GM21786 (cell line): ENCODE measurements around the gene CDH13.

Source experiments
- ATAC-seq: cut with Tn5 transposase; IDR thresholded peaks from one replicate; pipeline ENCODE4 v1.9.1; 2021; ENCODE audit not compliant: unreplicated experiment

CDH13 gene

DNA sequence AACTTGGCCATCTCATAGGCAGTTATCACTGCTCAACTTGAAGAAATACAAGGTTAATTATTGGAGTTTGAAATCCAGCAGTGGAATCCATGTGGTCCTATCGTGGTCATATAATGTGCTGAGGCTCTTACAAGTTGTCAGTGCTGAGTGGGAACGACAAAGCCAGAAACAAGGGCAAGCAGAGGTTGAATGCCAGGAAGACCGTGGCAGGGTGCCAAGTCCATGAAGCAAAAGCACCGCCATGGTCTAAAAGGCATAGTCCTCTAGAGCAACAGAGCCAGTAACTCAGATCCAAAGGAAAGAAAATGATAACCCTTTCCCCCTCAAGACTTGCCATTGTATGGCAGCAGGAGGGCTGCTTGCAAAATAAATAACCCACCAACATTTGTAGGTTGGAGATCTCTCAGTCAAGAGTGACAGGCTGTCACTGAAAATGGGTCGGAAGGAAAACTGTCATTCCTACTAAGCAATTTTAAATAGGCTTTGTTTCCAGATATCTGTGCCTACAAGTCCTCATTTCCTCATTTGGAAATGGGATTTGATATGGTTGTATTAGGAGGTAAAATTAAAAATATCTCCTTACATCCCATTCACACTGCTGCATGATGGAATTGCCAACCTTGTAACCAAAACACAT is 1144.7 kb downstream of the CDH13 start:
- ATAC-seq, result no peak

DNA sequence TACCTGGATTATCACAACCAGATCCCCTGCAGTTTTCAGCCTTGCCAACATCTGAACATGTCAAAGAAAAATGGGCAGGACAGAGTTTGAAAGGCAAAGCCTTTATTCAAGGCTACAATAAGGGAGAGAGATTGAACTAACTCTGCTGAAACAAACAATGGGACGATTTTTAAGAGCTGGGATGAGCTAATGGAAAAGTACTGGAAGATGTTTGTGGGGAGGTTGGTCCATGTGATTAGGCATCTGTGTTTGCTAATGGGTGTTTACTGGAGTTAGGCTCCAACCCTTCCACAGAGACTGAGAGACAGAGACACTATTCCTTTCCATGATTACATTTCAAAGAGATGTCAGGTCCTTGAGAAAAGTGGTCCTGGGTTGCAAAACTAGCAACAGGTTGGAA is 1146.0 kb downstream of the CDH13 start:
- no peak for ATAC-seq

DNA sequence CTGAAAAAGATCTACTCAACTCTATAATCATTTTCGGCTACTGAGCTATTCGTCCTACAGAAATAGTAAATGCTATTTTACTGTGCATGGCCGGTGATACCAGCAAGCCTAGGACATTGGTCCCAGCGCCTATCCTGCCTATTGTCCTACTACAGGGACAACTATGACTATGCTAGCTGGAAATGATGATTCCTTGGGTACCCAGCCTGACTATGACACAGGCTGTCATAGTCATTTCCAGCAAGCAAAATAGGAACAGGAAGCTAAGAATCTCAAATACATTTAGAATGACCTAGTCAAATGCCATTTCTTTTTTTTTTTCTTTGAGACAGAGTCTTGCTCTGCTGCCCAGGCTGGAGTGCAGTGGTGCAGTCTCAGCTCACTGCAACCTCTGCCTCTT is 1147.3 kb downstream of the CDH13 start:
- ATAC-seq, result no peak

DNA sequence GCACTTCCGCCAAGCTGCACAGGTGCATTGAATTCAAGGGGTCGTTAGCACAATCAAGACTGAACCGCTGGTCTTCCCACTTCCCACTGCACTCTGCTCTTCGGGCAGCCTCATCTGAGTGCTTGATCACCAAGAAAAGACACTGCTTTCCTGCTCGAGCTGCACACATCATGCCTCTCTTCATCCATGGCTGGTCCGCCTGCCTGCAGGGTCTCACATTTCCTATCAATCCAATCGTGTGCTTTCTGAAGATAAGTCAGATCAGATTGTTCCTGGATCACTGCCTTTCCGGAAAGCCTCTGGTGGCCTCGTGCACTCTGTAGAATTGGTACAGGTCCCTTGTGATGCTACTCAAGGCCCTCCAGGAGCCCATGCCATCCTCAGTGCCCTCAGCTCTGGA is 1150.2 kb downstream of the CDH13 start:
- ATAC-seq, result no peak

DNA sequence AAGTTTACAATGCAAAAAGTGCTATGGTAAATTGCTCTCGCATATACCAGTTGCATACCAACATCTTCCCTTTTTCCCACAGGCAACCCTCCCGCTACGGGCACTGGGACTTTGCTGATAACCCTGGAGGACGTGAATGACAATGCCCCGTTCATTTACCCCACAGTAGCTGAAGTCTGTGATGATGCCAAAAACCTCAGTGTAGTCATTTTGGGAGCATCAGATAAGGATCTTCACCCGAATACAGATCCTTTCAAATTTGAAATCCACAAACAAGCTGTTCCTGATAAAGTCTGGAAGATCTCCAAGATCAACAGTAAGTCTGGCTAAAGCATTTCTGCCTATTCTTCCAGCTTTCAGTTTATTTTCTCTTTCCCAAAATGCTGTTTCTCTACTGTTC is 1153.1 kb downstream of the CDH13 start:
- ATAC-seq, result no peak

DNA sequence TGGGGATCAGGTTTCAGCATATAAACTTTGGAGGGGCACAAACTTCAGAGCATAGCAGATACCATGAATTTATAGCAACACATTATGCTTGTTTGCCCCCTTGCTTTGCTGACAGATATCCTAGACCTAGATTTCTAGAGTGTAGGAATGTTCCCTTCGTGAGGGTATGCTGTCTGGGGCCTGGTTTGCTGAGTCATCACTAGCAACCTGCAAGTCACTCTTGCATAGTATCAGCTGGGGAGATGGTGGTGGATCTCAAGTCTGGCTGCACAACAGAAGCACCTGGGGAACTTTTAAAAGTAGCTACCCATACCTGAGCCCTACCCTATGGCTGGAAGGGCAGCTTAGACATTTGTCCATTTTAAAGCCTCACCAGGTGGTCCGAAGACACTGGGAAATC is 1158.7 kb downstream of the CDH13 start:
- no peak for ATAC-seq

DNA sequence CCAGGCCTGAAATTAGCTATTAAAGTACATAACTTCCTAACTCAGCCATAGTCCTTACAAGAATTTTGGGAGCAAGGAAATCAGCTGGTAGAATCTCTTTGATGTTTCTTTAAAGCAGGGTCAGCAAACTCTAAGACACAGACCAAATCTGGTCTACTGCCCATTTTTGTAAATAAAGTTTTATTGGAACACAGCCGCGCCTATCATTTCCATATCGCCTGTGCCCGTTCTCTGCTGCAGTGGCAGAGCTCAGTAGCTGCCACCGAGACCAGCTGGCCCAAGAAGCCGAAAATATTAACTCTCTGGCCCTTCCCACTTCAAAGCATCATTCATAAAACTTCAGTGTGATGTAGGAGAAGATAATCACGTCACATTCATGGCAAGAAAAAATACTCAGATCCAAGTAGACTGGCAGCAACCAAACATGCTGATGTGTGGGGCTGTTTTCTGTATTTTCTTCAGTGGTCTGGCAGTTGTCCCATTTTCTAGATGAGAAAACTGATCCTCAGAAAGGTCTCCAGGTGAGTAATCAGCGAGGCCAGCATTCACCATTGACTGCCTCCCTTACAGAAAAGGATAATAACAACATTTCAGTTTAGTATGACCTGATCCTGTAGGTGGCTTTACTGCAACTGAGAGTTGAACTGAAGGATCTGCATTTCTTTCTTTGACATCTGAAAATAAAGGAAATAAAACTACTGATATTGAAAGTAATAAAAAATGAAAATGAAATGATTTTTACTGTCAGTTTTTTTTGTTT is 1163.1 kb downstream of the CDH13 start:
- ATAC-seq, result no peak

DNA sequence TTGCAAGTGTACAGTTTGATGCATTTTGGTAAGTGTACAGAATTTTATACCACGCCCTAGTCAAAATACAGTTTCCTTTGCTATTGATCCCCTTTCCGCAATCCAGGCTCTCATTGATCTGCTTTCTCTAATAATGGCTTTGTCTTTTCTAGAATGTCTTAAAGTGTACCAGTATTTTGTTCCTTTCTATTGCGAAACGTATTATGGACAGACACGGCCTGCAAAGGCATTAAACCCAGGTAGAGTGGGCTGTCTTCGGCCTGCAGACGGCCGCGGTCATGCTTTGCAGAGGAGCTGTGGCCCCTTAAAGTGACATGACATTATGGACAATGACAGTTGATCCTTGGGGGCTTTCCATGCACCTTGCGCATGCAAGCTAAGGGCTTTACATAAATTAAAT is 1165.1 kb downstream of the CDH13 start:
- ATAC-seq, result no peak

DNA sequence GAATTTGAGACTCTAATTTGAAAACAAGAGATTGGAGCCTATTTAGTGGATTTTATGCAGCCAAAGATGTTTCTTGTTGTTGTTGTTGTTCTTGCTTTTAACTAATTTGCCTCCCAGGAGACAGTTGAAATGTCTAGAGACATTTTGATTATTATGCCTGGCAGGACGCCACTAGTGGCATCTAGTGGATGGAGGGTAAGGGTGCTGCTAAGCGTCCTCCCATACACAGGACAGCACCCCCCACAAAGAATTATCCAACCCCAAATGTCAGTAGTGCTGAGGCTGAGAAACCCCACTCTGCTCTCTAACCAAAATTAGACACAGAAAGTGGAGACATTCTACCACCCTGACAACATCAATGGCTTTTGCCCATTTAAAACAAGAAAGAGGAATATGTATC is 1165.6 kb downstream of the CDH13 start:
- no peak for ATAC-seq

DNA sequence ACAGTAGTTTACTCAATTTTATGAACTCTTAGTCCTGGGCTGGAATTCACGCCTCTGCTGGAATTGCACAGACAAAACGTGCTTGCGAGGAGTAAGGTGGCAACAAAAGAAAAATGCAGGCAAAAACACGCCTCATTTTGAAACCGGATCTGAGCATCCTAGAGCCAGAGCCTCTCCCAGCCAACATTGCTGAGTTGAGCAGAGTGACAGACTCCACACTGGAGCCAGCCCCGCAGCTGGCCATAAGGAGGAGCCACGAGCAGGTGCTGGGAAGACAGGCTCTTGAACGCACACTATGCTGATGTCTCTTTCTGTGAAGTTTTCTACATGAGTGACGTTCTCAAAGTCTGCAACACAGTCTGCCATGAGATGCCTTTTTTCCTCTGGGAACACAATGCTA is 1166.4 kb downstream of the CDH13 start:
- no peak for ATAC-seq

DNA sequence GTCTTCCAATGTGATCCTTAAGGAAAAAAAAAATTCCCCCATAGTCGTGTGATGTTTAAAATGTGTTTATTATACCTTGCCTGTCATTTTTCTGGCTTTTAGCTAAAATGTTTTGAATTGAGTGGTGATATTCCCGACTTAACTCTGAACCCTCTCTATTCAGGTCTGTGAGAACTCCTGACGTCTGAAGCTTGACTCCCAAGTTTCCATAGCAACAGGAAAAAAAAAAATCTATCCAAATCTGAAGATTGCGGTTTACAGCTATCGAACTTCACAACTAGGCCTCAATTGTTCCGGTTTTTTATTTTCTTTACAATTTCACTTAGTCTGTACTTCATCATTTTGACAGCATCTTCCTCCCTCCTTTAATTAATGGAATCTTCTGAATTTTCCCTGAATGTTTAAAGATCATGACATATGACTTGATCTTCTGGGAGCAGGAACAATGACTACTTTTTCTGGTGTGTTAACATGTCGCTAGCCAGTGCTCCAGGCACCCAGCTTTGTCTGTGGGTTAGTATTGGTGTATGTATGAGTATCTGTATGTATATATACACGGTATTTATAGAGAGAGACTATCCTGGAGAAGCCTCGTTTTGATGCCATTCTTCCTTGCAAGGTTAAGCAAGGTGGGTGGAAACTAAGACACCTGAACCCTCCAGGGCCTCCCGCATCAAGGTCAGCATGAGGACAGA is 1168.2 kb downstream of the CDH13 start:
- no peak for ATAC-seq

DNA sequence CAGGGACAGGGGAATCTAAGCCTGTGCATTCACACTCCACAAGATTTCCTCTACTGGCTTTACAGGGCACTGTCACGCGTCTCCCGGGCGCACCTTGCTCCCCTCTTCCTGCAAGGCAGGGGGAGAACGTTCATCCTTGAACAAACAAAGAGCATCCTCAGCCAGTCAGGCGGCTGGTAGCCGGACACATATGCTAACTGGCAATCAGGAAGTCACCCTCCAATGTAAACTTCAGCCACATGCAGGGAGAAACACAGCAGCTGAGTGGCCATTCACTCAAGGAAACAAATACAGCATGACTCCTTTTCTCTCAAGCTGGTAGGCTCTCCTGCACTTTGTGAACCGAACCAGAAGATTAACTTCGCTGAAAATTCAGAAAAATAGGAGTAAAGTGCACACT is 1170.2 kb downstream of the CDH13 start:
- no peak for ATAC-seq

DNA sequence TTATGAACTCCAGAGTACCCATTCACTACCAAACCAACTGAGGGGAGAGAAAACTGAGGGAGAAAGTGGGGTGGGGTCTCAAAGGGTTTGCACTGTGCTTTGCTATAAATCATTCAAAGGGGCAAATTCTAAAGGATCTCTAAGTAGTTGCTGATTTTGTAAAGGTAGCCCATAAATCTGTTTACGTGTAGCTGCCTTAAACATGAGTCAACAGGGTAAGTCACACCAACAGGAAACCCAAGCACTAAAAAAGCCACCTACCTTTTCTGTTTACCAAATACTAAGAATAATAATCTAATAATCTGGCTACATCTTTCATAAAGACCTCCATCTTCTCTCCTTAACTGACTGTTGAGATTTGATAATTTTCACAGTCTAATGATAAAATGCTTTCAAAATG is 1172.6 kb downstream of the CDH13 start:
- ATAC-seq, result no peak

DNA sequence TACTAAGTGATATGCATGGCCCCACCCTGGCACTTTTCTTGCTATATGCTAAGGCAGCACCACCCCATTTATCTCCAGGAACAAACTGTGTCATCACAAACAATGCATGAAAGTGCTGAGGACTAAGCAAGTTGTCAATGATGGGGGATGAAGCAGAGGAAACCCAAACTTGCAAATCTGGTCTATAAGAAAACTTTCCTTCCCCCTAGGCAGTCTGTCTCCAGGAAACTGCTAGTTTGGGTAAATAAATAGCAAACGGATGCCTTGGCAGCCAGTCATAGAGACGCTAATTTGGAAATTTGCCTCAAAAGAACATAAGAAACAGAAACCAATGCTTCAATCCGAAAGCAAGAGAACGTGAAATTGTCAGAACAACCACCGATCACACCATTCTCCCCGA is 1175.4 kb downstream of the CDH13 start:
- ATAC-seq, result no peak

DNA sequence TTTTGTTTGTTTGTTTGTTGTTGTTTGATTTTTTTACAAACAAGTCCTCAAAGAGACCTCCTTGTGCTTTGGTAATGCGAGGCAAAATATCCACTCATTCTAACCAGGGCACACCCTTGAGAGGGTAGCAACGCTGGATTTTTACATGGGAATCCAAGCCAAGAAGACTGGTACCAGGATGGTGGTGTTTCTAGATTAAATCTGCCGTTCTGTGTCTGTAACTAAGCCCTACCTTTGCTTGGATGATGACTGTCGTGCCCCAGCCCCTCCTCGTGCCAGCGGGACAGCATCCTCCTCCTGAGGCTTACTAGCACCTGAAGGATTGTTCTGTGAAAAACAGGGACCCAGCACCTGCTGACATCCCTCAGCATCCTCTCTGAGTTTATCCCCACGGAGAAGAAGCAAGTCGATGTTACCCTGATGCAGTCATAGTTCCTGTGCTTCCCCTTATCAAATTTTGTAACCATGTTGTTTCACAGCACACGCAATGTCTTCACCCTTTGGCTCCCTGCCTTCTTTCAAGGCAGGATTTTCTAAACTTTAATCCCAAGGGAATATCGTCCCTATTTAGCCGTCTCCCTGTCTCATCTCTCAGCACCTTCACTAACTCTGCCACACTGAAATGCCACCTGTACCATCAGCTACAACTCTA is 1175.9 kb downstream of the CDH13 start:
- no peak for ATAC-seq

DNA sequence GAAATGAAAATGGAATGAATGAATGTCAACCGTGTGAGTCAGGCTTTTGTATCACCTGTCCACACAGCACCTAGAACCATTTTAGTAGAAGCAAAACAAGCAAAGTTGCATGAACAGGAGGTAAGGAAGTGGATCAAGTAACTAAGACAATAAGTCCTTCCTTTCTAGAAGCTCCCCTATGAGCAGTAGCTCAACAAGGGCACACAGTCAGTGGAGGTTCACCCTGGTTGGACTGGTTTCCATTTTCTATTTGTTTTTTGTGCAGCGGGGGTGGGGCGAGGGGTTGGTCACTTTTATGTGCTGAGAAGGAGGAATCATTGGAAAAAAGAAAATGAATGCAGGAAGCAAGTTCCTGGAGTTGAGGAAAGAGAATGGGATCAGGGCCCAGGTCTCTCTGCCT is 1177.0 kb downstream of the CDH13 start:
- ATAC-seq, result no peak

DNA sequence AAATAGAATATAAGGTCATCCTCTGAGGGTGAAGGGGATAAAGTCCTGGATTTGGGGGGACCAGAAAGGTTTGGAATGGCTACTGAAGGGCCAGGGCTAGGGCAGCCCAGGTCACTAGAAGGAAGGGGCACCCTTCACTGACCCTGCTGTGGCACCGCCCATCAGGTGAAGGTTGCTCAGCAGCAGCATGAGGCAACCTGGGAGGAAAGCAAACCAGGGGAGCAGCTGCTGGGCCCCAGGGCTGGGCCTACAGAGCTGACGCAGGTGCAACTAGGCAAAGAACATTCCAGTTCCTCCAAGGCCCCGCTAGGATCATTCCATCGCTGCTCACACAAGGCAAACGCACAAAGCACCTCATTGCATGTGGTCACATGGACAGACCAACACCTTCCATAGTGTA is 1177.6 kb downstream of the CDH13 start:
- ATAC-seq, result no peak

DNA sequence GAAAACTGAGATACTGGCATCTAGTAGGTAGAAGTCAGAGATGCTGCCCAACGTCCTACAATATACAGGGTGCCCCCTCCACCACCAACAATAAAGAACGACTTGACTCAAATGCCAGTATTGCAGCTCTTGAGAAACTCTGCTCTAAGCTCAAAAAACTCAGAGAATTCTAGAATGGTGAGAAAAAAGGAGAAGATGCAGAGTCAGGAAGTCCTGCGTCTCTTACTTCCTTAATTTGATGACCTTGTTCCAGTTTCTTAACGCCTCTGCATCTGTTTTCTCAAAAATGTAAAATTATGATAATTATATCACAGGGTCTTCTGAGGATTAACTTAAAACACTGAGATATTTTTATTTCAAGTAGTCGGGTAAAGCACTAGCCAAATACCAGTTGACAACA is 1179.3 kb downstream of the CDH13 start:
- ATAC-seq, result no peak

DNA sequence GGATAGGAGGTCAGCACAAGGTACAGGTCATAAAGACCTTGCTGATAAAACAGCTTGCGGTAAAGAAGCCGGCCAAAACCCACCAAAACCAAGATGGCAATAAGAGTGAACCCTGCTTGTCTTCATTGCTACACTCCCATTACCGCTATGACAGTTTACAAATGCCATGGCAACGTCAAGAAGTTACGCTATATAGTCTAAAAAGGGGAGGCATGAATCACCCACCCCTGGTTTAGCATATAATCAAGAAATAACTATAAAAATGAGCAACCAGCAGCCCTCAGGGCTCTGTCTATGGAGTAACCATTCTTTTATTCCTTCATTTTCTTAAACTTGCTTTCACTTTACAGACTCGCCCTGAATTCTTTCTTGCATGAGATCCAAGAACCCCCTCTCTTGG is 1180.0 kb downstream of the CDH13 start:
- ATAC-seq, result no peak

DNA sequence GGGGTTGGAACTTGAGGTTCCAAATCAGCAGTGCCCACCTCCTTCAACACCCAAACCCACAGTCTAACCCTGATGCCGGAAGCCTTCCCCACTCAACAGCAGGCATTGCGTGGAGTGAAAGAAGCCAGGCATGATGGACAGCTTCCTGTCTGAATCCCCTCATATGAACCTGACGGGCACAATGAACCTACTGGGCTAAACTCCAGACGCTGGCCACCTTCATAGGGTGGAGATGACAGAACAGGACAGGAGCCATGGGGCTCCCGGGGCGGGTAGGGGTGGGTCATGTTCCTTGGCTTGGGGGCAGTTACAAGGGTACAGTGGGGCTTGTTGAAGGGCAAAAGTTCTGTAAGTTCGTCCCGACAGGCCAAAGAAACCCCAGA is 1180.5 kb downstream of the CDH13 start:
- ATAC-seq, result no peak

DNA sequence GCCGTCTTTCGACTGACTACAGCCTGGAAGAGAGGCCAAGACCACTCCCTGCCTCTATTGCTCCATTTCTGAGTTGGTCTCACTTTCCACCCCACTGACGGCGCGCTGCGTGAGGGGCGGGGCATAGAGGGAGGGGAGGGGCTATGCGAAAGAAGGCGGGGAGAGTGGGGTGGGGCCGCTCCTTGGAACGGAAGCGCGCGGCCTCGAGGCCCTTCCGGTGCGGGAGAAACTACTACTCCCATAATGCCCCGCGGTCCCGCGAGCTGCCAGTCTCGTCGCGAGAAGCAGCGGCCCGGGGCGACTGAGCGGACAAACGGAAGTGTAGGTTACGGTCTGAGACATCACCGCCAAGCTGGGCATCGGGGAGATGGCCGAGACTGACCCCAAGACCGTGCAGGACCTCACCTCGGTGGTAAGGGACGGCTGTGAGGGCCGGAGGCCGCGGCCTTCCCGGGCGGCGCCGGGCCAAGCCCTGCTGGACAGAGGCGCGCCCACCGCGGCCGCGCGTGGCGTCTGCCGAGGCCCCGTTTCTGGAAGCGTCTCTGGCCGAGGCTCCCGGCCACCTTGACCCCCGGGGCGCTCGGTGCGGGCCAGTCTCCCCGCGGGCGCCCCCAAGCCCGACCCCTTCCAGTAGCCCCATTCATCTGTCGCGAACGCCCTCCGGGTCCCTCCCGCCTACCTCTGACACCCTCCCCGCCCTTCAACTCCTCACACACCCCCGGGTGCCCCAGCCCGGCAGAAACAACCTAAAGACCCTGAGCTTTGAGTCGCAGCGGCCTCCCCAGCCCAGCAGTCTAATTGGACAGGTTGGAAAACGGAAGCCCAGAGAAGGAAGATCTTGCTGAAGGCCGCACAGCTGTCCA is 1181.2 kb downstream of the CDH13 start, which contains the start of gene HSBP1:
HSBP1 (plus strand) TSS at position 269 of the 863 bp plus-strand sequence; CDS start at position 368, 99 bp downstream.
- peak; percentile 92 for ATAC-seq
